ENCODE results near the gene TMEM14B.

DNA sequence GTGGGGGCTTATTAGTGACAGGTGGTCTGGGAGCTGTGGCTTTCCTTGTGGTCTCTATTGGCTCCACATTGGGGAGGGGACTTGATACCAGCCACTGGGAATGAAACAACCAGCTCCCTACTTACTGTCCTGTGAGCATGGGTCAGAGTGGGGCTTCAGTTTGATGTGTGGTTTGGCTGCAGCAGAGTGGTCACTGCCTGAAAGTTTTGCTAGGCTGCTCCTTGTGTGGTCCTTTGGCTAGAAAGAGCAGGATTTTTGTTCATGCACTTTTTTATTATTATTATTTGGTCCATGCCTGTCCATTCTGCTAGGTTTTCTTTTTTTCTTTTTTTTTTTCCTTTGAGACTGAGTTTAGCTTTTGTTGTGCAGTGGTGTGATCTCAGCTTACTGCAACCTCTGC, 7.5 kb upstream of the TMEM14B start:
- TF ChIP-seq EZH2 (IDR thresholded peaks at IDR 0.05; ENCODE audit: borderline replicate concordance, low read depth, low read length) (no peak), NKRF (IDR thresholded peaks at IDR 0.05; ENCODE audit: borderline replicate concordance) (no peak), ZNF707 (CRISPR knock-in tag; conservative IDR thresholded peaks at IDR 0.05) (no peak), ZC3H4 (CRISPR knock-in tag; IDR thresholded peaks at IDR 0.05; ENCODE audit: borderline replicate concordance) (no peak), POLR2A (conservative IDR thresholded peaks at IDR 0.05) (no peak), SPI1 (IDR thresholded peaks at IDR 0.05; ENCODE audit: borderline replicate concordance, low read depth, low read length) (no peak), ARID1B (IDR thresholded peaks at IDR 0.05) (no peak), CSDE1 (IDR thresholded peaks at IDR 0.05) (no peak)
